Measurements from ENCODE around the gene NR3C1.

NR3C1 gene

GRCh38 chr5:143384865-143385657 is 18.4 kb downstream of the NR3C1 start:
- no peak for DNase-seq (ENCODE audit: extremely low read depth, low read depth)
- TF ChIP-seq CTCF (IDR thresholded peaks at IDR 0.05; ENCODE audit: low read depth, low read length) = no peak

GRCh38 chr5:143383988-143384387 is 19.5 kb downstream of the NR3C1 start:
- TF ChIP-seq CTCF (IDR thresholded peaks at IDR 0.05; ENCODE audit: low read depth, low read length) = no peak
- no peak for DNase-seq (ENCODE audit: extremely low read depth, low read depth)

GRCh38 chr5:143379606-143380005 is 23.9 kb downstream of the NR3C1 start:
- DNase-seq (ENCODE audit: extremely low read depth, low read depth) = no peak

GRCh38 chr5:143376911-143377813 is 26.3 kb downstream of the NR3C1 start:
- no peak for DNase-seq (ENCODE audit: extremely low read depth, low read depth)
- TF ChIP-seq CTCF (IDR thresholded peaks at IDR 0.05; ENCODE audit: low read depth, low read length) = no peak

More at GRCh38 chr5:143379606-143380005, 23.9 kb downstream of the NR3C1 start:
- no peak for TF ChIP-seq CTCF (IDR thresholded peaks at IDR 0.05; ENCODE audit: low read depth, low read length)

GRCh38 chr5:143376195-143376779 is 27.2 kb downstream of the NR3C1 start:
- DNase-seq (ENCODE audit: extremely low read depth, low read depth) = no peak
- TF ChIP-seq CTCF (IDR thresholded peaks at IDR 0.05; ENCODE audit: low read depth, low read length) = no peak

GRCh38 chr5:143374496-143375217 is 28.8 kb downstream of the NR3C1 start:
- DNase-seq (ENCODE audit: extremely low read depth, low read depth) = no peak
- TF ChIP-seq CTCF (IDR thresholded peaks at IDR 0.05; ENCODE audit: low read depth, low read length) = no peak

Measured in AG09319 (cell line).